ENCODE results near the gene CCDC9. TPM values are rescaled to one million over a fixed set of nuclear protein-coding genes. Genes with fewer than 3 reads are reported as not detected.

Gene CCDC9
- total and polyA plus RNA-seq, 2 of the 13 experiments (the other 11 are each of a cell fraction or from before 2014, with no cell fraction given): 2.9 to 6.3 TPM

- H3K79me2 ChIP-seq (ENCODE audit: insufficient read depth, low read length): no peaks in the 10 kb centered on the region
- no peak for ATAC-seq
- no peaks in the 10 kb centered on the region for H3K9me3 ChIP-seq (ENCODE audit: low read length)
- peaks cover 18 to 51% of the 10 kb centered on the region in 2 experiments; a peak in 4 of 5 replicates for H3K36me3 ChIP-seq (replicated peaks in 1 of 2; ENCODE audit: control insufficient read depth in 1 of 2, insufficient read depth in 2 of 2, low read length in 2 of 2)
- FAIRE-seq: no peak
- DNase-seq (ENCODE audit: low spot score): no peak
- POLR2A ChIA-PET: interaction anchor here (1.3 kb wide), 1 partner anchor 9 kb away, joined by 9 read pairs; no protein-coding TSS in a partner anchor
- in situ Hi-C loops (cut with HindIII; ENCODE audit: extremely low pct_ligation_motif_present, low pct_unique_long_range_greater_than_20kb) (no loop called here), intact Hi-C loops (cut with micrococcal nuclease; ENCODE audit: unreplicated experiment) (no loop called here)
- H2AFZ ChIP-seq (ENCODE audit: low read length): no peak overlapping the region
- no peak for TF ChIP-seq ZNF276 (CRISPR knock-in tag; IDR thresholded peaks at IDR 0.05; ENCODE audit: low read depth)
- peak; percentile 23 for TF ChIP-seq AGO2 (optimal IDR thresholded peaks at IDR 0.05; ENCODE audit: low read depth, low read length)
- peak; percentile 41; the same call in 1 of the 2 replicates for TF ChIP-seq RBFOX2 (IDR thresholded peaks at IDR 0.05; ENCODE audit: low read depth, low read length)
- BruUV-seq (replicated peaks): no TSS peak
- no peak overlapping the region for H3K9ac ChIP-seq (ENCODE audit: insufficient read depth, low read depth, low read length)
- H4K20me1 ChIP-seq (ENCODE audit: insufficient read depth, low read length): no peaks in the 10 kb centered on the region
- 96% methylated on average over 21 of the region's 21 CpGs for WGBS (ENCODE audit: low lambda C conversion rate)
- H3K4me1 ChIP-seq (ENCODE audit: insufficient read depth, low read length): no peaks in the 10 kb centered on the region
- H3K4me3 ChIP-seq (replicated peaks in 1 of 3; ENCODE audit: insufficient read depth in 1 of 3, low read depth in 2 of 3, low read length in 3 of 3): no peak overlapping the region
- H3K27ac ChIP-seq (ENCODE audit: extremely low read length, insufficient read depth, low read length): no peak overlapping the region
- CTCF ChIA-PET (ENCODE audit: low intra/inter-chr PET ratio, low total read pairs): no interaction called here
- H3K4me2 ChIP-seq (ENCODE audit: low read depth, low read length): no peak overlapping the region
- H3K27me3 ChIP-seq (ENCODE audit: control insufficient read depth in 1 of 2, insufficient read depth in 2 of 2, low read length in 2 of 2): no peaks in the 10 kb centered on the region
Measured at GRCh38 chr19:47266401-47266941, 10.1 kb downstream of the CCDC9 start.

GRCh38 chr19:47267350-47267759, 11.0 kb downstream of the CCDC9 start:
- no TSS peak for BruUV-seq (replicated peaks)
- Histone ChIP-seq H3K79me2 (ENCODE audit: insufficient read depth, low read length) (no peaks in the 10 kb centered on the region), H2AFZ (ENCODE audit: low read length) (no peak overlapping the region), H4K20me1 (ENCODE audit: insufficient read depth, low read length) (no peaks in the 10 kb centered on the region), H3K27ac (ENCODE audit: extremely low read length, insufficient read depth, low read length) (no peak overlapping the region), H3K4me2 (ENCODE audit: low read depth, low read length) (no peak overlapping the region), H3K4me1 (ENCODE audit: insufficient read depth, low read length) (peaks cover 2% of the 10 kb centered on the region; the same call in 1 of the 2 replicates), H3K27me3 (ENCODE audit: control insufficient read depth in 1 of 2, insufficient read depth in 2 of 2, low read length in 2 of 2) (no peaks in the 10 kb centered on the region), H3K36me3 (replicated peaks in 1 of 2; ENCODE audit: control insufficient read depth in 1 of 2, insufficient read depth in 2 of 2, low read length in 2 of 2) (peaks cover 17 to 49% of the 10 kb centered on the region in 2 experiments; a peak in 4 of 5 replicates), H3K9ac (ENCODE audit: insufficient read depth, low read depth, low read length) (no peak overlapping the region), H3K9me3 (ENCODE audit: low read length) (no peaks in the 10 kb centered on the region), H3K4me3 (replicated peaks in 1 of 3; ENCODE audit: insufficient read depth in 1 of 3, low read depth in 2 of 3, low read length in 3 of 3) (no peak overlapping the region)
- no peak for DNase-seq (ENCODE audit: low spot score)
- ATAC-seq: no peak
- POLR2A ChIA-PET: interaction anchor here (0.6 to 1.3 kb wide), 3 partner anchors 10 to 40 kb away, joined by 3 to 9 read pairs (median 3); no protein-coding TSS in a partner anchor
- WGBS (ENCODE audit: low lambda C conversion rate): 97% methylated on average over 5 of the region's 14 CpGs
- intact Hi-C loops (cut with micrococcal nuclease; ENCODE audit: unreplicated experiment): no loop called here
- CTCF ChIA-PET (ENCODE audit: low intra/inter-chr PET ratio, low total read pairs): no interaction called here
- no peak for TF ChIP-seq MEIS2 (CRISPR knock-in tag; IDR thresholded peaks at IDR 0.05)
- TF ChIP-seq ZBTB33 (CRISPR knock-in tag; IDR thresholded peaks at IDR 0.05): peak; percentile 56; the same call in 1 of the 2 replicates
- peak; percentile 63; the same call in 1 of the 2 replicates for TF ChIP-seq ZBTB38 (CRISPR knock-in tag; IDR thresholded peaks at IDR 0.05)
- in situ Hi-C loops (cut with HindIII; ENCODE audit: extremely low pct_ligation_motif_present, low pct_unique_long_range_greater_than_20kb): no loop called here
- no peak for FAIRE-seq
